Measurements from ENCODE around the gene CACNA1A.

Gene CACNA1A

DNA sequence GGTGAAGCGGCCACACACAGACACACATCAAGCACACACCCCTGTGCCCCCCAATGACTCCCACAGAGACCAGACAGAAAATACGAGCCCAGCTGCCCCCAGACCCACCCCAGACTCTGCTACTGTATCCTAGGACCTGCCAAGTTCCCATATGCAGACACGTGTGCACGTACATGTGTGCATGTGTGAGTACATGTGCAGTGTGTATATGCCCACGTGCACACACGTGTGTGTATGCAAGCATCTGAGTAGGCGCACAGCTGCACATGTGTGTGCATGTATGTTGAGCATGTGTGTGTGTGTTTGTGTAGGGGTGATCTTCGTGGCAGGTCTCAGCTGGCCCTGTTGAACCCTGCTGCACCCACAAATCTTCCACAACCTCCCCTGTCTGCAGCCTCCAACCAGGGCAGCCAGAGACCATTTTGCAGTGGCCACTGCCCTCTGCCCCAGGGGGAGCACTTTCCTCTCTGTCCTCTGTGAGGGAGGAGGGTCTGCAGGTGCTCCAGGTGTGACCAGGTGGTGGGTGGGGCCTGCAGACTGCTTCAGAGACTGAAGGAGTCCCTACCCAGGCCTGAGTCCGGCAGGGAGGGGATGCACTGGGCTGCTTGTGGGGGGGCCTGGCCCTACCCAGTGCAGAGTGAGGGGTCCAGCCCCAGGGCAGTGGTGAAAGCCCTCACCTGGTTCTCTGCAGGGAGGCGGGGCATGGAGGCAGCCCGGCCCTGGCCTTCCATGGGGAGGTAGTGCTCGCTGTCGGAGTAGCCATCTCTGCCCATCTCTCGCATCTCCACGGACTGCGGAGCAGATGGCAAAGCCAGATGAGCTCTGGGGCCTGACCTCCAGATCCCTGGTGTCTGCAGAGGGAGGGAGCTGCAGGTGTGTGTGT lies 294.6 kb downstream of the CACNA1A start:
- no peak for DNase-seq (ENCODE audit: low read depth)
- H3K4me3 ChIP-seq (replicated peaks; ENCODE audit: low read depth, low read length): no peak overlapping the region
- TF ChIP-seq CTCF (IDR thresholded peaks at IDR 0.05; ENCODE audit: low read length, missing control alignments): no peak

DNA sequence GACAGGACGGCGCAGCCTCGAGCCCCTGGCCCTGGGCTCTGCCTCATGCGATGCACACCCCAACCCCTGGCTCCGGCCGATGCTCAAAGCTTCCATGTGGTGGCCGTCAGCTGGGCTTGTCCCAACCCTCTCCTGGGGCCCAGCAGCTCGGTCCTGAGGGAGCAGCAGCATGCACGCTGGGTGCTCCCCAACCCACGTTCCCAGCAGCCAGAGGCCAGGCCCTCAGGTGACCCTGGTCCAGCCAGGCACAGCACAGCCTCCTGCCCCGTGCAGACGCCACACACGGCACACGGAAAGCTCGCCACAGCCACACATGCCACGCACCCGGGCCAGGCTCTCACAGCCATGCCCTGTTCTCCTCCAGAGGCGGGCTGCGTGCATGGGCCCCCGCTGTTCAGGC lies 295.3 kb downstream of the CACNA1A start:
- no peak for DNase-seq (ENCODE audit: low read depth)
- no peak overlapping the region for H3K4me3 ChIP-seq (replicated peaks; ENCODE audit: low read depth, low read length)
- no peak for TF ChIP-seq CTCF (IDR thresholded peaks at IDR 0.05; ENCODE audit: low read length, missing control alignments)

DNA sequence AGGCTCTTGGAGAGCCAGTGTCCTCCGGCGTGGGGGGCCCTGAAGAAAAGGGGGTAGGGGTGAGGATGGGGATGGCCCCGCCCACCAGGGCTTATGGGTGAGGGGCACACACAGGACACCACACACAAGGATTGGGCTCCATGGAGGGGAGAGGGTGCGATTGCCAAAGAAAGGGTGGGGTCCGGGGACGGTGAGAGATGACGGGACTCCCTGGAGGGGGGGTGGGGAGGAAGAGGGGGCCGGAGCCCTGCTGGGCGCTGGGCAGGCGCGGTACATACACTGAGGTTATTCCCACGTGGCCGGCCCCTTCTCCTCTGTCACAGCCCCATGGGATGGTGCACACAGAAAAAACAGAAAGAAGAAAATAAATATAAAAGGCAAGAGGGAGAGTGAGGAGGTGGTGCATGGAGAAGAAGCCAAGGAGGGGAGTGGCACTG lies 295.9 kb downstream of the CACNA1A start:
- no peak for TF ChIP-seq CTCF (IDR thresholded peaks at IDR 0.05; ENCODE audit: low read length, missing control alignments)
- no peak for DNase-seq (ENCODE audit: low read depth)
- no peak overlapping the region for H3K4me3 ChIP-seq (replicated peaks; ENCODE audit: low read depth, low read length)

DNA sequence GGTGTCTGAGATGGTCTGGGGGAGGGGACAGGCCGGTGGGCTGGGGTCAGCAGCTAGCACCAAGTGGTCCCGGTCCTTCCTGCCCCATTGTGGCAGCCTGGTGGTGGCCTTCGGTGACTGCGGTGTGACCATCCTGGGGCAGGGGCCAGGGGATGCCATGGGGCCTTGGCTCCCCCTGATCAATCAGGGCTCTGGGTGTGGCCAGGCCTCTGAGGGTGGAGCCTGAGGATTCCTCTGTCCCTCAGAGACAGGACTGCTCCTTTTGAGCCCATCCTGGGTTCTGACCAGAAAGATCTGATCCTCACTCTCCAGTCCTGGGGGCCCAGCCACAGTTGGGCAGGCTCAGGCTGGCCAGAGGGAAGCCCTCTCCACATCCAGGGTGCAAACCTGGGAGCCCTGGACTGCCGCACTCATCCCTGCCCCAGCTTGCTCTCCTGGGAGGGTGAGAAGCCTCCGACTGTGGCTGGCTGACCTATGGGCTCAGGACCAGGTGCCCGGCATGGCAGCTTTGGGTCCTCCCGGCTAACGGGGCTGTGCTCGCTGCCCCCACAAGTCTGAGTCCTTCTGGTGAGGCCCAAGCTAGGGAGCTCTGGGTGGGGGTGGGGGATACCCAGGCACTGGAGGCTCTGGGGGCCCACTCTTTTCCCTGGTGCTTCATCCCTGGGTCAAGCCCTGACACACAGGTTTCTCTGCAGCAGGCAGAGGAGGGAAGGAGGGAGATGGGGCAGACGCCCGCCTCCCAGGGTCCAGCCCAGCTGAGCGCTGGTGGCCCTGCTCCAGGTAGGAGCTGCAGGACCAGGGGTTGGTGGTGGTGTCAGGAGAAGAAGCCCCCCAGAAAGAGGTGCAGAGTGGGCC lies 296.6 kb downstream of the CACNA1A start:
- TF ChIP-seq CTCF (IDR thresholded peaks at IDR 0.05; ENCODE audit: low read length, missing control alignments): no peak
- no peak overlapping the region for H3K4me3 ChIP-seq (replicated peaks; ENCODE audit: low read depth, low read length)
- DNase-seq (ENCODE audit: low read depth): no peak

GRCh38 chr19:13208672-13209483 lies 297.4 kb downstream of the CACNA1A start:
- no peak for DNase-seq (ENCODE audit: low read depth)

More at GRCh38 chr19:13208672-13209483, 297.4 kb downstream of the CACNA1A start:
- no peak for TF ChIP-seq CTCF (IDR thresholded peaks at IDR 0.05; ENCODE audit: low read length, missing control alignments)
- no peak overlapping the region for H3K4me3 ChIP-seq (replicated peaks; ENCODE audit: low read depth, low read length)
